Measurements from ENCODE around the gene NEIL1.
A peak's percentile ranks its signal among the peaks of the same experiment; 100 is the strongest.

The NEIL1 gene

DNA sequence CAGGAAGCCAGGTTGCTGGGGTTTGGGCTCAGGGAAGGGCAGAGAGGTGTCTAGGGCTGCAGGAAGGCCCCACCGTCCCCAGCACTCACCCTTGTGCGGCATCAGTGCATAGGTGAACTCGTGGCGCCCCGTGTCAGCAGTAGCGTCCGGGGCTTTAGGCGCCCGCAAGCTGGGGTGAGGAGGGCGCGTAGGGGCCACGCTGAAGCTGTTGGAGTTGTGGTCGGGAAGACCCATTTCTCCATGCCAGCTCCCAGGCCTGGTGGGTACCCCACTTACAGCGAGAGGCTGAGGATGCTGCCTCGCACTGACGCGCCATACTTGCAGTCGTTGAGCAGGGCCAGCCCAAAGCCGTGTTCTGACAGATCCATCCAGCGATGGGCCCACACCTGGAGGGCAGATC, 9.7 kb downstream of the NEIL1 start:
- no peak for DNase-seq (ENCODE audit: low spot score)

DNA sequence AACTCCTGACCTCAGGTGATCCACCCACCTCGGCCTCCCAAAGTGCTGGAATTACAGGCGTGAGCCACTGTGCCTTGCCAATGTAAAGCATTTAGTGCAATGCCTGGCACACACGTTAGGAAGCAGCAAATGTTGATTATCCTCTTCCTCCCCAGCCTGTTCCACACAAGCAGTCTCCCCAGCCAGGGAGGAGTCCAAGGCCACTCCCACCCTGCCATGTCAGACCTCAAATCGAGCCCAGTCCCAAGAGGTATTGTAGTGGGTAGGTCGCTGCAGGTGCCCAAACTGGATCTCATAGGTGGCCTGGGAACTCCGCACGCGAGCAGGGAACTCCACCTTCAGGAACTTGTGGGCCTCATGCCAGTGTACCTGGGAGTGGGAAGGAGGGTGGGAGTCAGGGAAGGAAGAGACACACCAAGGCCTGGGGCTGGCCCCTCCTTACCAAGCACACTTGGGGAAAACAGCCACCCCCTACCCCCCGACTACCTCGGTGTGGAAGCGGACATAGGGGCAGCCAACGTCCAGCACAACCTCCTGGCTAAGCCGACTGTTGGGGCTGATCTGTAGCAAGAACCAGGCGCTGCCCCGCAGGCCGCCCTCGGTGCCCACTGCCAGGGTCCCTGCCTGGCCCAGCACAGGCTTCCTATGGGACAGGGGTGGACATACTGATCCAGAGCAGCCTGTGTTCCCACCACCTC, 11.3 kb downstream of the NEIL1 start:
- DNase-seq (ENCODE audit: low spot score), result no peak

GRCh38 chr15:75358771-75359536, 12.1 kb downstream of the NEIL1 start:
- DNase-seq (ENCODE audit: low spot score), result no peak

- no peak for DNase-seq (ENCODE audit: low spot score)
Observed at GRCh38 chr15:75359537-75360250, 12.9 kb downstream of the NEIL1 start.

DNA sequence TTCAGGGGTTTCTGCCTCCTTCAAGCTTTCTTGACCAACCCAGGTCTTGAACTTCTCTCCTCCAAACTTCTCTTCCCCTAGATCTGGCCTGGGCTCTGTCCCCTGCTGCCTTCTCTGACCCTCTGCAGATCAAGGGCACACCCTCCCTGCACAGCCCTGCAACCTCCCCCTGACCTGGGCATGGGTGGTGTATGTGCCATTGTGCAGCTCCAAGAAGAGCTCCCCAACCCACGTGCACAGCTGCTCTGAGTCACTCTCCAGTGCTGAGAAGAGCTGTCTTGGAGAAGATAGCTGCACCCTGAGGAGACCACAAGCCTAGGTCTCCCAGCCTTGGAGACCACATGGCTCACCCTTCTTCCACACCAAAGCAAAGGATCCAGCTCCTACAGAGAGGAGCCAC, 13.6 kb downstream of the NEIL1 start:
- no peak for DNase-seq (ENCODE audit: low spot score)

GRCh38 chr15:75360856-75361255, 14.0 kb downstream of the NEIL1 start:
- no peak for DNase-seq (ENCODE audit: low spot score)

GRCh38 chr15:75361361-75361988, 14.6 kb downstream of the NEIL1 start:
- DNase-seq (ENCODE audit: low spot score), result no peak

DNA sequence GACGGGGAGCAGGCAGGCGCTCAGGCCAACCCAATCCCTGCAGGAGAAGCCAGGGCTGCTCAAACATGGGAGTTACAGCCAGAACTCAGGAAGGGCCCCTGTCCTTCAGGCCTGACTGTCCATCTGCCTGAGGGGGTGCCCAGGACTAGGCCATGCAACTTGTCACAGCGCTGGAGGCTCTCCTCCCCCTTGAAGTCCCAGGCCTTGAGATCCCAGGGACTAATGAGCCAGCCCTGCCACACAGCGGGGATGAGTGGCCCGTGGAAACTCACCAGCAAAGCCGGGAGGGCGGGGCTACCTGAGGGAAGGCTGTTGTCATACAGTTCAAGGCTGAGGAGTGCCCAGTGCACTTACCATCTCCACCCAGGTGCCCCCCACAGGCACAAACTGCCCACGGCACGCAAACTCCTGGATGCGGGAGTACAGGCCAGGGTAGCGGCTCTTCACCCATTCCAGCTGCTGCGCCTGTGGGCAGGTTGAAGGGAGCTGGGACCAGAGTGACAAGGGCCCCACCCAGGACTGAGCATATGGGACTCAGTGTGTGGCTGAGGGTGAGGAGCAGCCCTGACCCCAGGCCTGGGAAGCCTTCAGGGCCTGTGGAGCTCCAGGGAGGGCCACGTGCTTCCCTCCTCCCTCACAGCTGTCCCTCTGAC, 15.3 kb downstream of the NEIL1 start:
- DNase-seq (ENCODE audit: low spot score), result no peak

- DNase-seq (ENCODE audit: low spot score), result no peak
Observed at GRCh38 chr15:75362642-75363249, 15.9 kb downstream of the NEIL1 start.

DNA sequence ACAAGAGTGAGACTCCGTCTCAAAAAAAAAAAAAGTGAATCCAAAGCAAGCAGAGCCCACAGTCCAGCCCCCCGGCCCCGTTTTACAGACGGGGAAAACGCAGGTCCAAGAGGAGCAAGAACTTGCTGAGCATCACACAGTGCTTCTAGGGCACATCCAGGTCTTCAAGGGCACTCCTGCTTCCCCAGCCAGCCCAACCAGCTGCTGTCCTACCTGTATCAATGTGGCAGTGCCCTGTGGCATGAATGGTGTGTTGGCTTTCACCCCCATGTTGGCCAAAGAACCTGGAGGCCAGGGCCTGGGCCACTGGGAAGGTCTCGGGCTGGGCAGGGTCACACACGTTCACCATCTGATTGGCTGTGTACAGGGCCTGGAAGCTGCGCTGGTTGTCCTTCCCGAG, 16.9 kb downstream of the NEIL1 start:
- no peak for DNase-seq (ENCODE audit: low spot score)

DNA sequence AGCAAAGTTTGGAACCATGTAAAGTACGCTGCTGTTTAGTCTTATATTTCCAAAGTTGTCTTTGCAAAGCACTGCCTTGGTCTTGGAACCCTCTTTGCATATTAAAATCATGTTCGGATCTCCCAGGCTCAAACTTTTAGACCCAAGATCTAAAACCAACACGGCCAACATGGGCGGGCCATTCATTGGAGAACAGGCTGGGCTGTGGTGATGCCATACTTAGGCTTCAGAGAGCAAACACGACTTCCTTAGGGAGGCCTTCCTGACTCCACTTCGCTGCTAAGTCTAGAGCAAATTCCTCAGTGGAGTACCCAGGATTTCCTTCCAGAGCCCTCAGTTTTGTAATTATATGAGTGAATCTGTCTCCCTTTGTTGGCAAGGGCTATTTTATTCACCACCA, 18.0 kb downstream of the NEIL1 start:
- DNase-seq (ENCODE audit: low spot score), result no peak

DNA sequence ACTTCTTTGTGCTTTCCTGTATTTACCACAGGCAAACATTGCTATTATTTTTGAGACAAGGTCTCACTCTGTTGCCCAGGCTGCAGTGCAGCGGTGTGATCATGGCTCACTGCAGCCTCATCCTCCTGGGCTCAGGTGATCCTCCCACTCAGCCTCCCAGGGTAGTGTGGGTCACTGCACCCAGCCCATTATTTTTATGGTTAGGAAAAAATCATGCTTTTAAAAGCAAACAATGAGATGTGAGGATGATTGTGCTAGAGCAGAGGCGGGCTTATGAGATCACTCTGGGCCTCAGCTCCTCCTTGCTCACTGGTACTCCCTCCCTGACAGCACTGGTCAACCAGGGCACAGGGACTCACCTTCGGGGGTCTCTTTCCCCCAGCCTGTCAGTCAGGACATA, 19.3 kb downstream of the NEIL1 start:
- DNase-seq (ENCODE audit: low spot score), result no peak

DNA sequence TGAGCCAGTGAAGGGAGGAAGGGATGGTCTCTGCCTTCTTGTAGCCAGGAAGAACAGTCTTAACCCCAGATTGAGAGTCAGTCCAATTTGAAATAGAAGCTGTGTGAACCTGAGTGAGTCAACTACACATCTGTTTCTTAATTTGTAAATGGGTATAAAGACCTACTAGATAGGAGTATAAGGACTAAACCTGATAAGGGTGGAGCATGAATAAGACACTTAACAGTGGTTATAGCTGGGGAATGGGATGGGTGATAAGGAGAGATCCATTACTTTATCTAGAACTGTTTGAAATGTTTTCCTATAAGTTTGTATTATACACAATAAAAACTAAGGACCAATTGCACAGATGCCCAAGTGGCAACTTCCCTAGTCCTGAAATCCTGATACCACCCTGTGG, 20.2 kb downstream of the NEIL1 start:
- DNase-seq (ENCODE audit: low spot score), result no peak

DNA sequence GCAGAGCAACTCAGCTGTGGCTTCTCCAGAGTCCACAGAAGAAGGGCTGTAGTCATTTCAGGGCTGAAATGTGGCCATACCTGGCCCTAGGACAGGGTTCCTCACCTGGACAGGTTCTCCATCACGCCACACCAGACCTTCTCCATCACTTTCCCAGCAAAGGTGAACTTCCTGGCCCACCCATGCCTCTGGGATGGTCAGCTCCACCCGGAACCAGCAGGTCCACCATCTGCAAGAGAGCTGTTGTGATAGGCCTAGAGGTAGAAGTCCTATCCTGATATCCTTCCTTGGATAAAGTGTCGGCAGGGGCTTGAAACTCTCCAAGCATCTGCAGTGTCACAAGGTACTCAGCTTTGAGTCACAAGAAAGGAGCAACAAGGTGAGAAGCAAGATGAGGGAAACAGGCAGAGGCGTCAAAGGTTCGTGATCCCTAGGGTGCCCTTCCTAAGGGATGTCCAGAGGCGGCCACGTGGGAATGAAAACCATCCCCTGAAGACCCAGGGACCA, 20.6 kb downstream of the NEIL1 start:
- DNase-seq (ENCODE audit: low spot score), result no peak

DNA sequence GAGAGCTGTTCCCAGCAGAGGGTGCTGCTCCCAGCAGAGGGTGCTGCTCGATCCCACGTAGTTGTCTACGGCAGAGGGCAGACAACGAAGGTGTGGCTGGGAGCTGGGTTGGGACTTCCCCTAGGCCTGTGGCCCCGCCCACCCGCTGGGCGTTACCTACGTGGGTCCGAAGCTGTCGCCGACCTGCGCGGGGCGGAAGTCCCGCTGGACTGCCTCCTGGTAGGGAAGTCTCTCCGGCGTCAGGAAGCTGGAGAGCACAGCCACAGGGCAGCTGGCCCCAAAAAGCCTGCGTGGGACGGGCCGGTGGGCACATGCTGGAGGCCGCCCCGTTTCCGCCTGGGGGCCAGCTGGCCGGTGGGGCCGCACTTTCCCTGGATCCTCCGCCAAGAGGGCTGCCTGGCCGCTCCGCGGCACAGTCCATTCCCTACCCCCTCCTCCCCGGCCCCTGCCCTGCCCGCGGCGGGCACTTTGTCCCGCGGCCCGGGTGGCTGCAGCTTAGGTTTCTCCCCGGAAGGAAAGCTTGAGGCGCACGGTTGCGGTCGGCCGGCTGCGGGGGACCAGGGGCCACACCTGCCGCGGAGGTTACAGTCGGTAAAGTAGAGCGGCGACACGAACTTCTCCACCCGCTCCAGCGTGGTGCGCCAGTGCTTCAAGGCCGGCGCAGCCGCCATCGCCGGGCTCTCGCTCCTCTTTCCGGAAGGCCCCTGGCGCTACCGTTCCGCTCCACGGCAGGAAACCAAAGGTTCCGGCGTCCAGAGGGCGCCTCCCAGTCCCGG, 21.3 kb downstream of the NEIL1 start, which contains the start of gene MAN2C1:
MAN2C1 (minus strand) TSS at position 695 of the 776 bp plus-strand sequence; CDS start at position 671, 24 bp downstream.
- DNase-seq (ENCODE audit: low spot score), result peak; percentile 97

- DNase-seq (ENCODE audit: low spot score), result no peak
Observed at GRCh38 chr15:75368689-75369239, 21.9 kb downstream of the NEIL1 start.

GRCh38 chr15:75369897-75370581, 23.2 kb downstream of the NEIL1 start:
- no peak for DNase-seq (ENCODE audit: low spot score)

- no peak for DNase-seq (ENCODE audit: low spot score)
Observed at GRCh38 chr15:75371486-75371885, 24.6 kb downstream of the NEIL1 start.

DNA sequence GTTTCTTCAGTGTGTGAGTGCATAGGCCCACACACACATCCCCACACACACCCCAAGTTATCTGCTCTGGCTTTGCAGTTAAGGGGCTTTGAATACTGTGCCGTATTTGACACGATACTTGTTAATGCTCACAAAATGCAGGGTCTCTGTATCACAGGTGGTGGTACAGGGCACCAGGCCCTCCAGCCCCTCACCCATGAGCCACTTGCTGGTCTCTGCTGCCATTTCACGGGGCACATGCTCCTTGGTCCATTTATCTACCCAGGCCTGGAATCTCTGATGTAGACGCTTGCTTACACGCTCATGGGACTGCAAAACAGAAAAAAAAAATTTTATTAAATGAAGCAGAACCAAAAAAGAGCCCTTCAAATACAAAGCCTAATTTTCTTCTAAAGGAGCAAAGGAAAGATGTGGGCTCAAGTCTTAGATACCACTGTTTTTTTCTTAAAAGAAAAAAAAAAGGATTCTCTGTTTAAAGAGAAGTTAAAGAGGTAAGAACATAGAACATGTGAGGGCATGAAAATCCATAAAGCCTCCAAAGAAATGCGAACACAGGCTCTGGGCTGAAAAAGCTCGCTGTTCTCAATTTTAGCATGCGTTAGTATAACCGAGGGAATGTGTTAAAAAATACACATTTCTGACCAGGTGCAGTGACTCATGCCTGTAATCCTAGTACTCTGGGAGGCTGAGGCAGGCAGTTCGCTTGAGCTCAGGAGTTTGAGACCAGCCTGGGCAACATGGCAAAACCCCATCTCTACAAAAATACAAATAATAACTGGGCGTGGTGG, 25.3 kb downstream of the NEIL1 start:
- DNase-seq (ENCODE audit: low spot score), result no peak
